ENCODE data around the gene PAAF1. TPM values are rescaled to one million over a fixed set of nuclear protein-coding genes. Genes with fewer than 3 reads are reported as not detected.

PAAF1 gene
- total RNA-seq, 2 donors from 2014 or later: 31.3 to 74.3 TPM

DNA sequence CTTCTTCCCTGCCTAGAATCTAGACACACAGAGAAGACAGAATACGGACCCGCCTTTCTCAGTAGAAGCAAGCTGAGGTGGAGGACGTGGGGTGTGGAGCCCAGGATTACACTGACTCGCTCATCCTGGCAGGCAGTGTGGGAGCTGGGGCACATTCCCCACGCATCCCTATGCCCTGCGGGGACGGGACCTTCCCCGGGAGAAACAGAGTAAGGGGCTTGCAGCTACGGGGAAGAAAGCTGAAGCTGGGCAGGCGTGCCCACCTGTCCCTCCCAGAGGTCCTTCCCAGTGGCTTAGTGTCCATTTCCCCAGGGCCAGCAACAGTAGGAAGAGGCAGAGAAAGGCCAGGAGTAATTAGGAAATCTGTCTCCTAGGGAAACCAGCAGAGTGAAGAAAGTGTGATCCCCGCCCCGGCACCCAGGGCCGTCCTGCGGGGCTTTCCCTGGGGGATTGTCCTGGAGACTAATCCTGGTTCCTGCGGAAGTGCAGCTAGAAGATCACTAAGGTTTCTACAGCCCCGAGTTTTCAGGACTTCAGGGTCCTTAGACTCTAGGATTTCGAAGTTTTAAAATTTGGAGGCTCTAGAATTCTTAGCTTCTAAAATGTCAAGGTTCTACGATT is 81.8 kb downstream of the PAAF1 start:
- TF ChIP-seq, protein P1, sequence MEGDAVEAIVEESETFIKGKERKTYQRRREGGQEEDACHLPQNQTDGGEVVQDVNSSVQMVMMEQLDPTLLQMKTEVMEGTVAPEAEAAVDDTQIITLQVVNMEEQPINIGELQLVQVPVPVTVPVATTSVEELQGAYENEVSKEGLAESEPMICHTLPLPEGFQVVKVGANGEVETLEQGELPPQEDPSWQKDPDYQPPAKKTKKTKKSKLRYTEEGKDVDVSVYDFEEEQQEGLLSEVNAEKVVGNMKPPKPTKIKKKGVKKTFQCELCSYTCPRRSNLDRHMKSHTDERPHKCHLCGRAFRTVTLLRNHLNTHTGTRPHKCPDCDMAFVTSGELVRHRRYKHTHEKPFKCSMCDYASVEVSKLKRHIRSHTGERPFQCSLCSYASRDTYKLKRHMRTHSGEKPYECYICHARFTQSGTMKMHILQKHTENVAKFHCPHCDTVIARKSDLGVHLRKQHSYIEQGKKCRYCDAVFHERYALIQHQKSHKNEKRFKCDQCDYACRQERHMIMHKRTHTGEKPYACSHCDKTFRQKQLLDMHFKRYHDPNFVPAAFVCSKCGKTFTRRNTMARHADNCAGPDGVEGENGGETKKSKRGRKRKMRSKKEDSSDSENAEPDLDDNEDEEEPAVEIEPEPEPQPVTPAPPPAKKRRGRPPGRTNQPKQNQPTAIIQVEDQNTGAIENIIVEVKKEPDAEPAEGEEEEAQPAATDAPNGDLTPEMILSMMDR (conservative IDR thresholded peaks at IDR 0.05): no peak
- H3K36me3 ChIP-seq (ENCODE audit: control insufficient read depth, insufficient read depth, low read length): no peaks in the 10 kb centered on the region
- H3K27ac Mint-ChIP-seq: no peak overlapping the region
- H3K36me3 Mint-ChIP-seq (ENCODE audit: low read depth): no peaks in the 10 kb centered on the region
- no peaks in the 10 kb centered on the region for H3K9me3 Mint-ChIP-seq
- H3K27me3 ChIP-seq (ENCODE audit: control insufficient read depth, insufficient read depth, low read length, poor library complexity, severe bottlenecking): no peaks in the 10 kb centered on the region
- WGBS, 2 experiments (ENCODE audit: insufficient coverage in 1 of 2, insufficient read length in 1 of 2): 89 to 90% methylated on average over 10 to 18 of the region's 18 CpGs
- no peak overlapping the region for H3K4me3 ChIP-seq (ENCODE audit: low read length)
- H3K27ac ChIP-seq (ENCODE audit: low read depth, low read length): no peak overlapping the region
- H3K4me1 ChIP-seq (ENCODE audit: control insufficient read depth, insufficient read depth, low read length): no peaks in the 10 kb centered on the region
- no peak overlapping the region for H3K9ac ChIP-seq (ENCODE audit: extremely low read depth, low read length, poor library complexity, severe bottlenecking)
- no peaks in the 10 kb centered on the region for H3K9me3 ChIP-seq (ENCODE audit: control insufficient read depth, low read length)
- peaks cover 6% of the 10 kb centered on the region for H3K27me3 Mint-ChIP-seq (ENCODE audit: insufficient read depth)
- H3K4me1 Mint-ChIP-seq: peaks cover 9% of the 10 kb centered on the region
- H3K4me3 Mint-ChIP-seq: no peak overlapping the region
- DNase-seq: peak; percentile 53

DNA sequence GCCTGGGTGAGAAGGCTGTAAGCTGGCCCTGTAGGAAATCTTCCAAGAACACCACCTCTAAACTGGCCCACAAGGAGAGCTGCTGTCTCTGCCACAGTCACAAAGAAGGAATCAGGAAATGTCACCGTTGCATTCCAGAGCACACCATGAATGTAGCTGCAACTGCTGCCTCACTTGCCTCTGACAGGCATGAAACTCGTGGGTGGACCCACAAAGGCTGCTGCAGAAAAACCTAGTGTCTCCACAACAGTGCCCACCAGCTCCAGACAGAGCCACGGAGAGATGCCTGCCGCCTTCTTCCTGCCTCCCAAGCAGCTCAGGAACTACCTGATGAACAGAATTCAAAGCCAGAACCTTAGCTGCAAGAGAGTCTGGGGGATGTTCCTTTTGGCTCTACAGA is 84.5 kb downstream of the PAAF1 start:
- WGBS, 2 experiments (ENCODE audit: insufficient coverage in 1 of 2, insufficient read length in 1 of 2): 72 to 79% methylated on average over 4 of the region's 4 CpGs
- Histone ChIP-seq H3K4me3 (ENCODE audit: low read length) (no peak overlapping the region), H3K9ac (ENCODE audit: extremely low read depth, low read length, poor library complexity, severe bottlenecking) (no peak overlapping the region), H3K27me3 (ENCODE audit: control insufficient read depth, insufficient read depth, low read length, poor library complexity, severe bottlenecking) (no peaks in the 10 kb centered on the region), H3K27ac (ENCODE audit: low read depth, low read length) (no peak overlapping the region), H3K36me3 (ENCODE audit: control insufficient read depth, insufficient read depth, low read length) (no peaks in the 10 kb centered on the region), H3K4me1 (ENCODE audit: control insufficient read depth, insufficient read depth, low read length) (no peaks in the 10 kb centered on the region), H3K9me3 (ENCODE audit: control insufficient read depth, low read length) (no peaks in the 10 kb centered on the region)
- no peaks in the 10 kb centered on the region for H3K36me3 Mint-ChIP-seq (ENCODE audit: low read depth)
- peaks cover 9% of the 10 kb centered on the region for H3K27me3 Mint-ChIP-seq (ENCODE audit: insufficient read depth)
- H3K4me1 Mint-ChIP-seq: peaks cover 15% of the 10 kb centered on the region
- H3K27ac Mint-ChIP-seq: no peak overlapping the region
- no peaks in the 10 kb centered on the region for H3K9me3 Mint-ChIP-seq
- TF ChIP-seq, protein P1 (conservative IDR thresholded peaks at IDR 0.05): no peak
- no peak overlapping the region for H3K4me3 Mint-ChIP-seq
- no peak for DNase-seq

DNA sequence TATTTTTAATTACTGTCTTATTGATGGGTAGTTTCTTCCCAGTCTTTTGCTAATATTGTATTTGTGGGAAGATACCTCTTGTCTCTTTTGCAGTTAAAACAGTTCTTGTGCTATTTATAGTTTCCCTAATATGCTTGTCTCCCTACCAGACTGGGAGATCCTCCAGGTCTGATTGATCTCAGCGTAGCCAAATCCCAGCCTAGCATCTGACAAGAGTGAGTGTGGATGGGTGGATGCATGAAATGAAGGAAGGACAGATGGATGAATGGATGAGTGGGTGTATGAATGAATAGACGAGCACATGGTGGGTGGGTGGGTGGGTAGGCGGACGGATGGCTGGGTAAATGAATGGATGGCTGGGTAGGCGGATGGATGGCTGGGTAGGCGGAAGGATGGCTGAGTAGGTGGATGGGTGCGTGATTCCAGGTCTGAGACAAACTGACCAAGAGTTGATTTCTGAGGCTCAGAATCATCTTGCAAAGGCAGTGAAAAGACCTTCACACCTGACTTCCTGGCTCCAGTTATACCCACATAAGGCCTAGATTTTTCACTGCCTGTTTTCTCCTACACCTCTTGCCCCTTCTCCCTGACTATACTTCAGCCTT is 85.4 kb downstream of the PAAF1 start:
- no peak for DNase-seq
- Histone ChIP-seq H3K4me1 (ENCODE audit: control insufficient read depth, insufficient read depth, low read length) (no peaks in the 10 kb centered on the region), H3K9ac (ENCODE audit: extremely low read depth, low read length, poor library complexity, severe bottlenecking) (no peak overlapping the region), H3K27ac (ENCODE audit: low read depth, low read length) (no peak overlapping the region), H3K4me3 (ENCODE audit: low read length) (no peak overlapping the region), H3K36me3 (ENCODE audit: control insufficient read depth, insufficient read depth, low read length) (no peaks in the 10 kb centered on the region), H3K9me3 (ENCODE audit: control insufficient read depth, low read length) (no peaks in the 10 kb centered on the region), H3K27me3 (ENCODE audit: control insufficient read depth, insufficient read depth, low read length, poor library complexity, severe bottlenecking) (no peaks in the 10 kb centered on the region)
- peaks cover 15% of the 10 kb centered on the region for H3K4me1 Mint-ChIP-seq
- no peaks in the 10 kb centered on the region for H3K9me3 Mint-ChIP-seq
- H3K27ac Mint-ChIP-seq: no peak overlapping the region
- WGBS, 2 experiments (ENCODE audit: insufficient coverage in 1 of 2, insufficient read length in 1 of 2): 79 to 100% methylated on average over 3 to 7 of the region's 7 CpGs
- TF ChIP-seq, protein P1 (conservative IDR thresholded peaks at IDR 0.05): no peak
- H3K36me3 Mint-ChIP-seq (ENCODE audit: low read depth): no peaks in the 10 kb centered on the region
- H3K27me3 Mint-ChIP-seq (ENCODE audit: insufficient read depth): peaks cover 7% of the 10 kb centered on the region
- no peak overlapping the region for H3K4me3 Mint-ChIP-seq
